Spinal cord (tissue), 10 donors: ENCODE results near the gene ELOVL3. TPM values are rescaled to one million over a fixed set of nuclear protein-coding genes. Genes with fewer than 3 reads are reported as not detected.
A peak's percentile ranks its signal among the peaks of the same experiment; 100 is the strongest.
"Not testable (repeated sequence)": the region's sequence is repeated elsewhere in the genome, so short reads cannot be mapped to it uniquely, and the experiment has no call there.

Experiments used
- DNase-seq, 6 donors: peaks; one replicate each; pipeline versions ENCODE4 v3.0.0 to v3.0.0-alpha.2; 2013 to 2015; ENCODE audit warnings: low spot score in 6 of 6, low read depth in 4 of 6
- H3K27ac ChIP-seq: one replicate; pipeline ENCODE4 v1.5.1; 2013; ENCODE audit warnings: low read depth, low read length, control low read depth
- H3K27me3 ChIP-seq: one replicate; pipeline ENCODE4 v1.6.1; 2013; ENCODE audit warnings: low read length; ENCODE audit not compliant: control insufficient read depth, insufficient read depth
- H3K36me3 ChIP-seq: one replicate; pipeline ENCODE4 v1.6.1; 2013; ENCODE audit warnings: low read length; ENCODE audit not compliant: control insufficient read depth, insufficient read depth
- H3K4me1 ChIP-seq: one replicate; pipeline ENCODE4 v1.6.1; 2013; ENCODE audit warnings: low read length; ENCODE audit not compliant: control insufficient read depth, insufficient read depth
- H3K4me3 ChIP-seq: one replicate; pipeline ENCODE4 v1.5.1; 2013; ENCODE audit warnings: low read depth, low read length, control low read depth
- H3K9me3 ChIP-seq: one replicate; pipeline ENCODE4 v1.6.1; 2013; ENCODE audit warnings: low read length; ENCODE audit not compliant: control insufficient read depth, insufficient read depth
- WGBS: methylation state at CpG from one replicate; pipeline ENCODE4 v1.1.5; 2013; ENCODE audit warnings: missing lambda C conversion rate; ENCODE audit not compliant: insufficient coverage; 5-methylcytosine and 5-hydroxymethylcytosine counted together
- polyA plus RNA-seq, 2 donors: library from polyadenylated mRNA; unstranded; fragments of 120-200 nt; gene quantifications; one replicate each; pipeline ENCODE4 v1.2.1, GENCODE V29; 2013; ENCODE audit not compliant: insufficient read length in 2 of 2
- total RNA-seq, 2 donors: library from RNA; depleted of rRNA in 1 of 2; stranded (reverse); fragments of 120-200 nt in 1 of 2; fragments of >200 nt in 1 of 2; gene quantifications; one replicate each; pipeline versions ENCODE4 v1.2.3 to v1.2.4, GENCODE V29; 2013 to 2014
- donor health status: healthy.

Gene ELOVL3
- total and polyA plus RNA-seq, 4 donors: 0.40 to 0.50 (median 0.42) TPM; not detected in 1

GRCh38 chr10:102196893-102197292, 29.2 kb upstream of the ELOVL3 start:
- no peaks in the 10 kb centered on the region for H3K36me3 ChIP-seq
- no peak overlapping the region for H3K27ac ChIP-seq
- no peak overlapping the region for H3K4me3 ChIP-seq
- no peak for DNase-seq
- no peaks in the 10 kb centered on the region for H3K4me1 ChIP-seq
- WGBS: 100% methylated on average over 1 of the region's 2 CpGs
- no peaks in the 10 kb centered on the region for H3K9me3 ChIP-seq
- no peaks in the 10 kb centered on the region for H3K27me3 ChIP-seq

- H3K36me3 ChIP-seq: no peaks in the 10 kb centered on the region
- peaks cover 1% of the 10 kb centered on the region for H3K27me3 ChIP-seq
- DNase-seq: no peak
- H3K27ac ChIP-seq: no peak overlapping the region
- no peak overlapping the region for H3K4me3 ChIP-seq
- H3K4me1 ChIP-seq: no peaks in the 10 kb centered on the region
- no peaks in the 10 kb centered on the region for H3K9me3 ChIP-seq
- WGBS: no CpG with 5 or more reads among the region's 2 CpGs
Measured at GRCh38 chr10:102198027-102198426, 28.1 kb upstream of the ELOVL3 start.

- Histone ChIP-seq H3K27ac (no peak overlapping the region), H3K4me1 (no peaks in the 10 kb centered on the region), H3K36me3 (no peaks in the 10 kb centered on the region), H3K27me3 (peaks cover 2% of the 10 kb centered on the region), H3K4me3 (no peak overlapping the region), H3K9me3 (peaks cover 5% of the 10 kb centered on the region)
- WGBS: 87% methylated on average over 34 of the region's 34 CpGs
- no peak for DNase-seq
Measured at GRCh38 chr10:102200751-102201640, 25.1 kb upstream of the ELOVL3 start.

- DNase-seq: no peak
- Histone ChIP-seq H3K9me3 (peaks cover 5% of the 10 kb centered on the region), H3K4me1 (no peaks in the 10 kb centered on the region), H3K36me3 (no peaks in the 10 kb centered on the region), H3K27me3 (peaks cover 2% of the 10 kb centered on the region), H3K27ac (no peak overlapping the region), H3K4me3 (no peak overlapping the region)
- WGBS: 20% methylated on average over 1 of the region's 1 CpG
Measured at GRCh38 chr10:102202386-102202785, 23.7 kb upstream of the ELOVL3 start.

GRCh38 chr10:102208311-102209035, 17.6 kb upstream of the ELOVL3 start:
- Histone ChIP-seq H3K27me3 (no peaks in the 10 kb centered on the region), H3K4me1 (no peaks in the 10 kb centered on the region), H3K9me3 (peaks cover 5% of the 10 kb centered on the region), H3K4me3 (no peak overlapping the region), H3K36me3 (no peaks in the 10 kb centered on the region), H3K27ac (no peak overlapping the region)
- WGBS: 67% methylated on average over 3 of the region's 5 CpGs
- DNase-seq: peak in 1 of 6 donors; percentile 5

- no peaks in the 10 kb centered on the region for H3K4me1 ChIP-seq
- H3K4me3 ChIP-seq: no peak overlapping the region
- no peaks in the 10 kb centered on the region for H3K36me3 ChIP-seq
- WGBS: 100% methylated on average over 1 of the region's 3 CpGs
- DNase-seq: no peak
- H3K9me3 ChIP-seq: no peaks in the 10 kb centered on the region
- H3K27ac ChIP-seq: no peak overlapping the region
- H3K27me3 ChIP-seq: no peaks in the 10 kb centered on the region
Measured at GRCh38 chr10:102211615-102212299, 14.3 kb upstream of the ELOVL3 start.

GRCh38 chr10:102213599-102213998, 12.5 kb upstream of the ELOVL3 start:
- H3K36me3 ChIP-seq, H3K9me3 ChIP-seq, H3K4me1 ChIP-seq, H3K27ac ChIP-seq, H3K4me3 ChIP-seq, H3K27me3 ChIP-seq, DNase-seq: not testable (repeated sequence)
- no CpG with 5 or more reads among the region's 4 CpGs for WGBS

- WGBS: 74% methylated on average over 2 of the region's 5 CpGs
- Histone ChIP-seq H3K4me1 (no peaks in the 10 kb centered on the region), H3K9me3 (no peaks in the 10 kb centered on the region), H3K36me3 (no peaks in the 10 kb centered on the region), H3K27ac (no peak overlapping the region), H3K4me3 (no peak overlapping the region), H3K27me3 (no peaks in the 10 kb centered on the region)
- DNase-seq: no peak
Measured at GRCh38 chr10:102219370-102219769, 6.7 kb upstream of the ELOVL3 start.

- Histone ChIP-seq H3K27ac (no peak overlapping the region), H3K4me3 (no peak overlapping the region), H3K36me3 (no peaks in the 10 kb centered on the region), H3K27me3 (no peaks in the 10 kb centered on the region), H3K9me3 (no peaks in the 10 kb centered on the region), H3K4me1 (peaks cover 2% of the 10 kb centered on the region)
- no peak for DNase-seq
Measured at GRCh38 chr10:102220612-102221011, 5.5 kb upstream of the ELOVL3 start.
